ENCODE results near the gene MAP2K1. TPM values are rescaled to one million over a fixed set of nuclear protein-coding genes. Genes with fewer than 3 reads are reported as not detected.

MAP2K1 gene
- total and polyA plus RNA-seq, 2 of the 4 experiments (the other 2 are of a cell fraction) = 34.7 to 37.8 TPM

DNA sequence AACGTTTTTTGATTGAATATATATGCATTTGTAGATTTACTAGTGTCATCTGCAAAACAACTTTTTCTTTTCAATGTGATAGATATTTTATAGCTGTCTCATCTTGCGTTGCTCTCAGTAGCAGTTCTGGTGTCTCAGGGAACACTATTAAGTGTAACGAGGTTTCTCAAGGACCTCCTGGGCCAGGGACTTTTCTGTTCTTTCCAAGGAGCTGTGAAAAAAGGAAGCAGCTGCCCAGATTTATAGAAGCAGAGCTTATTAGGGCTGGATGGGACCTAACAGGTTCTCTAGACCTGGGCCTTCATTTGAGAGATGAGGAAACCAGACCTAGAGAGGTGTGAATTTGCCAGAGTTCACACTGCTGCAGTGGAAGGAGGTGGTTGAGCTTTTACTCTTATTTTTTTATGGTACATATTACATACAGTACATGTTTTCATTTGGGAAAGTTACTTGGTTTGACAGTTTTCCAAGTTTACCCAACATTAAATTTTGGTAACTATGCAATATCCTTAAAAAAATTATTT, 16.1 kb downstream of the MAP2K1 start:
- Histone ChIP-seq H3K27ac (ENCODE audit: insufficient read depth, low read length) (no peak overlapping the region), H3K4me1 (ENCODE audit: control insufficient read depth, insufficient read depth, low read length) (peaks cover 13% of the 10 kb centered on the region), H3K9me3 (ENCODE audit: control insufficient read depth, insufficient read depth, low read length) (no peaks in the 10 kb centered on the region), H3K79me1 (ENCODE audit: low read depth in 1 of 2, low read length in 2 of 2) (peaks cover 32 to 86% of the 10 kb centered on the region in 2 experiments), H2BK15ac (ENCODE audit: low read depth, low read length) (no peak overlapping the region), H4K8ac (ENCODE audit: low read depth in 2 of 2, low read length in 2 of 2) (no peak overlapping the region), H3K14ac (replicated peaks; ENCODE audit: low read depth, low read length) (no peak overlapping the region), H3K9ac (ENCODE audit: low read depth, low read length) (no peak overlapping the region), H3K36me3 (ENCODE audit: control insufficient read depth, insufficient read depth, low read length) (peaks cover 2% of the 10 kb centered on the region; the same call in 1 of the 2 replicates), H2AFZ (replicated peaks; ENCODE audit: low read length, poor library complexity) (no peak overlapping the region), H2BK120ac (ENCODE audit: low read depth, low read length) (no peak overlapping the region), H2BK5ac (ENCODE audit: low read depth, low read length, poor library complexity, severe bottlenecking) (no peak overlapping the region), H3K9me1 (ENCODE audit: insufficient read depth, low read length) (peaks cover 21% of the 10 kb centered on the region), H2AK9ac (replicated peaks; ENCODE audit: low read depth, low read length, poor library complexity) (no peak overlapping the region), H3K4ac (ENCODE audit: low read depth, low read length) (no peak overlapping the region), H3K4me3 (ENCODE audit: insufficient read depth, low read depth, low read length) (no peak overlapping the region), H3K4me2 (ENCODE audit: low read depth, low read length) (no peak overlapping the region), H4K5ac (ENCODE audit: low read depth, low read length) (no peak overlapping the region), H3K27me3 (ENCODE audit: control insufficient read depth, insufficient read depth, low read length) (no peaks in the 10 kb centered on the region), H4K91ac (ENCODE audit: insufficient read depth, low read depth, low read length) (no peak overlapping the region), H3K23ac (ENCODE audit: low read depth, low read length) (no peak overlapping the region), H2BK20ac (ENCODE audit: low read depth, low read length) (no peak overlapping the region), H4K20me1 (ENCODE audit: insufficient read depth, low read length) (peaks cover 91% of the 10 kb centered on the region), H3K18ac (ENCODE audit: low read depth, low read length) (no peak overlapping the region), H2AK5ac (ENCODE audit: low read depth, low read length) (no peak overlapping the region), H3K56ac (ENCODE audit: extremely low read depth, insufficient read depth, low read length) (no peak overlapping the region)
- ATAC-seq (ENCODE audit: low read depth) = no peak
- dilution Hi-C loops (cut with HindIII; ENCODE audit: low sequenced_read_pairs, unreplicated experiment) = loop anchor here (25.0 kb wide), 1 partner anchor 91 kb away; no protein-coding TSS in a partner anchor
- in situ Hi-C loops (cut with MboI; ENCODE audit: low sequenced_read_pairs) = no loop called here
- no peak for DNase-seq
- intact Hi-C loops (cut with micrococcal nuclease) = no loop called here
- 100% methylated on average over 1 of the region's 3 CpGs; no CpG with 5 or more reads in 1 of the 2 experiments for WGBS, 2 experiments (ENCODE audit: extremely low coverage in 2 of 2, insufficient read length in 1 of 2)
- POLR2A ChIA-PET (ENCODE audit: unreplicated experiment) = no interaction called here
- TF ChIP-seq, protein P1, sequence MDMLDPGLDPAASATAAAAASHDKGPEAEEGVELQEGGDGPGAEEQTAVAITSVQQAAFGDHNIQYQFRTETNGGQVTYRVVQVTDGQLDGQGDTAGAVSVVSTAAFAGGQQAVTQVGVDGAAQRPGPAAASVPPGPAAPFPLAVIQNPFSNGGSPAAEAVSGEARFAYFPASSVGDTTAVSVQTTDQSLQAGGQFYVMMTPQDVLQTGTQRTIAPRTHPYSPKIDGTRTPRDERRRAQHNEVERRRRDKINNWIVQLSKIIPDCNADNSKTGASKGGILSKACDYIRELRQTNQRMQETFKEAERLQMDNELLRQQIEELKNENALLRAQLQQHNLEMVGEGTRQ (IDR thresholded peaks at IDR 0.05; ENCODE audit: low read depth, low read length) = no peak
- TF ChIP-seq MAZ (IDR thresholded peaks at IDR 0.05; ENCODE audit: borderline replicate concordance, low read depth, low read length) (no peak), MXI1 (IDR thresholded peaks at IDR 0.05; ENCODE audit: borderline replicate concordance, low read depth, low read length) (no peak), RAD21 (IDR thresholded peaks at IDR 0.05; ENCODE audit: low read length) (no peak), MAFK (IDR thresholded peaks at IDR 0.05; ENCODE audit: low read depth, low read length) (no peak), RFX5 (IDR thresholded peaks at IDR 0.05; ENCODE audit: low read depth, low read length) (no peak), CEBPB (IDR thresholded peaks at IDR 0.05; ENCODE audit: low read depth, low read length) (no peak), BHLHE40 (IDR thresholded peaks at IDR 0.05; ENCODE audit: low read depth, low read length) (no peak), FOS (IDR thresholded peaks at IDR 0.05; ENCODE audit: low read depth, low read length) (no peak), SMC3 (IDR thresholded peaks at IDR 0.05; ENCODE audit: low read depth, low read length) (no peak), RCOR1 (IDR thresholded peaks at IDR 0.05; ENCODE audit: insufficient replicate concordance, low read length) (no peak), POLR2A (IDR thresholded peaks at IDR 0.05; ENCODE audit: low read depth, low read length) (no peak), NFE2L2 (IDR thresholded peaks at IDR 0.05; ENCODE audit: low read depth, low read length) (no peak), CHD1 (IDR thresholded peaks at IDR 0.05; ENCODE audit: low read depth, low read length) (no peak)
- TF ChIP-seq, protein P2, sequence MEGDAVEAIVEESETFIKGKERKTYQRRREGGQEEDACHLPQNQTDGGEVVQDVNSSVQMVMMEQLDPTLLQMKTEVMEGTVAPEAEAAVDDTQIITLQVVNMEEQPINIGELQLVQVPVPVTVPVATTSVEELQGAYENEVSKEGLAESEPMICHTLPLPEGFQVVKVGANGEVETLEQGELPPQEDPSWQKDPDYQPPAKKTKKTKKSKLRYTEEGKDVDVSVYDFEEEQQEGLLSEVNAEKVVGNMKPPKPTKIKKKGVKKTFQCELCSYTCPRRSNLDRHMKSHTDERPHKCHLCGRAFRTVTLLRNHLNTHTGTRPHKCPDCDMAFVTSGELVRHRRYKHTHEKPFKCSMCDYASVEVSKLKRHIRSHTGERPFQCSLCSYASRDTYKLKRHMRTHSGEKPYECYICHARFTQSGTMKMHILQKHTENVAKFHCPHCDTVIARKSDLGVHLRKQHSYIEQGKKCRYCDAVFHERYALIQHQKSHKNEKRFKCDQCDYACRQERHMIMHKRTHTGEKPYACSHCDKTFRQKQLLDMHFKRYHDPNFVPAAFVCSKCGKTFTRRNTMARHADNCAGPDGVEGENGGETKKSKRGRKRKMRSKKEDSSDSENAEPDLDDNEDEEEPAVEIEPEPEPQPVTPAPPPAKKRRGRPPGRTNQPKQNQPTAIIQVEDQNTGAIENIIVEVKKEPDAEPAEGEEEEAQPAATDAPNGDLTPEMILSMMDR (conservative IDR thresholded peaks at IDR 0.05; ENCODE audit: low read depth, low read length) = no peak
- TF ChIP-seq, protein P3, sequence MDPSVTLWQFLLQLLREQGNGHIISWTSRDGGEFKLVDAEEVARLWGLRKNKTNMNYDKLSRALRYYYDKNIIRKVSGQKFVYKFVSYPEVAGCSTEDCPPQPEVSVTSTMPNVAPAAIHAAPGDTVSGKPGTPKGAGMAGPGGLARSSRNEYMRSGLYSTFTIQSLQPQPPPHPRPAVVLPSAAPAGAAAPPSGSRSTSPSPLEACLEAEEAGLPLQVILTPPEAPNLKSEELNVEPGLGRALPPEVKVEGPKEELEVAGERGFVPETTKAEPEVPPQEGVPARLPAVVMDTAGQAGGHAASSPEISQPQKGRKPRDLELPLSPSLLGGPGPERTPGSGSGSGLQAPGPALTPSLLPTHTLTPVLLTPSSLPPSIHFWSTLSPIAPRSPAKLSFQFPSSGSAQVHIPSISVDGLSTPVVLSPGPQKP (IDR thresholded peaks at IDR 0.05; ENCODE audit: borderline replicate concordance, low read depth, low read length) = no peak
- CTCF ChIA-PET = interaction anchor here (0.9 kb wide), 1 partner anchor 95 kb away, joined by 4 read pairs; the partner anchor contains the start of gene SNAPC5
- no TSS peak for BruUV-seq (replicated peaks)

All from IMR-90 (cell line).